HCT116 (cell line): ENCODE data around the gene F2RL3. TPM values are rescaled to one million over a fixed set of nuclear protein-coding genes. Genes with fewer than 3 reads are reported as not detected.

Experiments used
- ATAC-seq: fragments of 200-7000 bp; cut with Tn5 transposase; 2 replicates; pipeline ENCODE4 v1.9.1; 2020; ENCODE audit warnings: mild to moderate bottlenecking, moderate library complexity
- BruUV-seq: library from RNA; stranded (reverse); fragments of 400-500 nt; replicated peaks from 2 replicates; lab custom pipeline; 2021; lab: Mats Ljungman, UMichigan
- CTCF ChIA-PET: fragments of 300-600 bp; sonication (Branson Sonifier 250); formaldehyde crosslinking; loops from one replicate; lab custom pipeline; 2021; ENCODE audit warnings: antibody characterized with exemption; lab: Charles Lee
- POLR2A ChIA-PET: fragments of 300-600, 350-600 bp; sonication (Branson Sonifier 250); formaldehyde crosslinking; loops from one replicate; lab custom pipeline; 2021; ENCODE audit warnings: antibody characterized with exemption; lab: Charles Lee
- RAD21 ChIA-PET, 2 experiments: fragments of 300-600 bp; sonication (Branson Sonifier 250); formaldehyde crosslinking; loops; one replicate each; lab custom pipeline; 2023; ENCODE audit warnings: low total read pairs in 2 of 2; ENCODE audit not compliant: uncharacterized antibody in 2 of 2, unreplicated experiment in 2 of 2, low non-redundant PET in 1 of 2; lab: Charles Lee
- DNase-seq: peaks from one replicate; pipeline ENCODE4 v3.0.0-alpha.2; 2010; ENCODE audit warnings: low read depth, low spot score
- H2AFZ ChIP-seq: fragments of 200-600 bp; shearing (Covaris generic), sonication (generic); 2 replicates; pipeline ENCODE4 v1.6.1; 2017; ENCODE audit warnings: low read depth, mixed run types, mixed read lengths, antibody characterized with exemption, low read length; ENCODE audit not compliant: poor library complexity, severe bottlenecking
- H3K27ac ChIP-seq: 2 replicates; pipeline ENCODE4 v1.5.1; 2012; ENCODE audit warnings: low read depth, low read length
- H3K27me3 ChIP-seq: fragments of 200-600 bp; sonication (generic); 2 replicates; pipeline ENCODE4 v1.6.1; 2016; ENCODE audit warnings: mixed run types, low read length, mixed read lengths; ENCODE audit not compliant: insufficient read depth
- H3K36me3 ChIP-seq, 2 experiments: fragments of 200-500 bp in 1 of 2; fragments of 200-600 bp in 1 of 2; sonication (Bioruptor generic) in 1 of 2; sonication (generic) in 1 of 2; 2 replicates each; pipeline versions ENCODE4 v1.5.1 to v1.6.1; 2014 to 2016; ENCODE audit warnings: low read length in 2 of 2, inconsistent platforms in 1 of 2, mixed read lengths in 1 of 2, mixed run types in 1 of 2; ENCODE audit not compliant: insufficient read depth in 2 of 2, control insufficient read depth in 1 of 2
- H3K4me1 ChIP-seq, 2 experiments: fragments of 200-600 bp in 1 of 2; sonication (generic) in 1 of 2; 2 replicates each; pipeline versions ENCODE4 v1.5.1 to v1.6.1; 2012 to 2017; ENCODE audit warnings: low read length in 2 of 2, inconsistent platforms in 1 of 2, mild to moderate bottlenecking in 1 of 2, mixed read lengths in 1 of 2, mixed run types in 1 of 2, moderate library complexity in 1 of 2; ENCODE audit not compliant: insufficient read depth in 2 of 2, control insufficient read depth in 1 of 2
- H3K4me2 ChIP-seq: fragments of 200-600 bp; sonication (generic); 2 replicates; pipeline ENCODE4 v1.6.1; 2017; ENCODE audit warnings: mixed run types, low read length, mixed read lengths
- H3K4me3 ChIP-seq, 2 experiments: fragments of 200-600 bp in 1 of 2; sonication (generic) in 1 of 2; replicated peaks in 1 of 2; 2 replicates each; pipeline ENCODE4 v1.5.1; 2011 to 2016; ENCODE audit warnings: low read length in 2 of 2, control low read depth in 1 of 2, low read depth in 1 of 2, mild to moderate bottlenecking in 1 of 2, mixed read lengths in 1 of 2, mixed run types in 1 of 2
- H3K79me2 ChIP-seq: fragments of 200-600 bp; sonication (generic); 2 replicates; pipeline ENCODE4 v1.6.1; 2017; ENCODE audit warnings: mild to moderate bottlenecking, mixed run types, low read length, moderate library complexity, mixed read lengths; ENCODE audit not compliant: insufficient read depth
- H3K9ac ChIP-seq: fragments of 200-600 bp; sonication (generic); 2 replicates; pipeline ENCODE4 v1.6.1; 2016; ENCODE audit warnings: low read length, mixed read lengths
- H3K9me2 ChIP-seq: fragments of 200-600 bp; sonication (generic), shearing (Covaris generic); 2 replicates; pipeline ENCODE4 v1.6.1; 2017; ENCODE audit warnings: mixed run types, mild to moderate bottlenecking, moderate library complexity; ENCODE audit not compliant: insufficient read depth
- H3K9me3 ChIP-seq, 2 experiments: fragments of 200-500 bp in 1 of 2; fragments of 200-600 bp in 1 of 2; sonication (Bioruptor generic) in 1 of 2; sonication (generic) in 1 of 2; 2 replicates each; pipeline ENCODE4 v1.6.1; 2014 to 2017; ENCODE audit warnings: low read length in 2 of 2, mixed read lengths in 2 of 2, inconsistent platforms in 1 of 2, low read depth in 1 of 2, mild to moderate bottlenecking in 1 of 2, mixed run types in 1 of 2, moderate library complexity in 1 of 2; ENCODE audit not compliant: control insufficient read depth in 1 of 2, insufficient read depth in 1 of 2
- H4K20me1 ChIP-seq: fragments of 200-600 bp; sonication (generic), shearing (Covaris generic); 2 replicates; pipeline ENCODE4 v1.6.1; 2017; ENCODE audit warnings: mixed run types, mild to moderate bottlenecking, moderate library complexity; ENCODE audit not compliant: insufficient read depth
- ATF3 ChIP-seq: IDR thresholded peaks from 2 replicates; pipeline ENCODE4 v1.6.1; 2012
- CEBPB ChIP-seq: IDR thresholded peaks from 2 replicates; pipeline ENCODE4 v1.6.1; 2012; ENCODE audit warnings: low read depth
- CTCF ChIP-seq, 3 experiments: fragments of 200-600 bp in 1 of 3; sonication (generic) in 1 of 3; IDR thresholded peaks in 2 of 3; conservative IDR thresholded peaks in 1 of 3; 2 replicates each; pipeline ENCODE4 v1.5.1; 2012 to 2017; ENCODE audit warnings: low read depth in 2 of 3, low read length in 2 of 3, antibody characterized with exemption in 1 of 3, borderline replicate concordance in 1 of 3, control low read depth in 1 of 3, mild to moderate bottlenecking in 1 of 3, mixed read lengths in 1 of 3, mixed run types in 1 of 3, moderate library complexity in 1 of 3; ENCODE audit not compliant: insufficient read depth in 1 of 3
- EGR1 ChIP-seq: IDR thresholded peaks from 2 replicates; pipeline ENCODE4 v1.6.1; 2012; ENCODE audit warnings: low read depth
- ELF1 ChIP-seq: IDR thresholded peaks from 2 replicates; pipeline ENCODE4 v1.6.1; 2012; ENCODE audit warnings: low read depth, borderline replicate concordance
- EZH2 ChIP-seq: fragments of 200-600 bp; sonication (generic); IDR thresholded peaks from 2 replicates; pipeline ENCODE4 v1.6.1; 2017; ENCODE audit warnings: antibody characterized with exemption, mixed run types
- EZH2phosphoT487 ChIP-seq: fragments of 200-600 bp; IDR thresholded peaks from 2 replicates; pipeline ENCODE4 v1.6.1; 2018; ENCODE audit warnings: antibody characterized with exemption, borderline replicate concordance
- FOSL1 ChIP-seq: IDR thresholded peaks from 2 replicates; pipeline ENCODE4 v1.6.1; 2012; ENCODE audit warnings: low read depth
- JUND ChIP-seq: IDR thresholded peaks from 2 replicates; pipeline ENCODE4 v1.6.1; 2012
- MAX ChIP-seq: IDR thresholded peaks from 2 replicates; pipeline ENCODE4 v1.6.1; 2012
- POLR2AphosphoS5 ChIP-seq: IDR thresholded peaks from 2 replicates; pipeline ENCODE4 v1.6.1; 2011; ENCODE audit warnings: mild to moderate bottlenecking, low read depth, low read length, moderate library complexity
- RAD21 ChIP-seq: IDR thresholded peaks from 2 replicates; pipeline ENCODE4 v1.6.1; 2012; ENCODE audit warnings: low read depth, mild to moderate bottlenecking
- REST ChIP-seq: IDR thresholded peaks from 2 replicates; pipeline ENCODE4 v1.6.1; 2012; ENCODE audit warnings: low read depth
- SIN3A ChIP-seq: IDR thresholded peaks from 2 replicates; pipeline ENCODE4 v1.6.1; 2012; ENCODE audit warnings: low read depth
- SP1 ChIP-seq: IDR thresholded peaks from 2 replicates; pipeline ENCODE4 v1.6.1; 2012; ENCODE audit warnings: low read depth
- SRF ChIP-seq: IDR thresholded peaks from 2 replicates; pipeline ENCODE4 v1.6.1; 2012; ENCODE audit warnings: low read depth
- TCF7L2 ChIP-seq: IDR thresholded peaks from 2 replicates; pipeline ENCODE4 v1.7.0; 2011; ENCODE audit warnings: borderline replicate concordance, inconsistent platforms; ENCODE audit not compliant: insufficient read depth, insufficient read length; ENCODE audit errors: extremely low read depth
- ZBTB33 ChIP-seq: IDR thresholded peaks from 2 replicates; pipeline ENCODE4 v1.6.1; 2011; ENCODE audit warnings: mild to moderate bottlenecking, low read length, moderate library complexity; ENCODE audit not compliant: insufficient replicate concordance; ENCODE audit errors: extremely low read depth
- ZFX ChIP-seq: fragments of 450-650 bp; IDR thresholded peaks from 2 replicates; pipeline ENCODE4 v1.6.1; 2017
- ZNF274 ChIP-seq: fragments of 200-500 bp; sonication (Bioruptor generic); IDR thresholded peaks from 2 replicates; pipeline ENCODE4 v1.6.1; 2014; ENCODE audit warnings: mild to moderate bottlenecking, low read depth, low read length, inconsistent platforms
- intact Hi-C: fragments of 100-400 bp; cut with micrococcal nuclease; formaldehyde crosslinking; loops from 2 replicates; pipeline ENCODE4 v1.10.0; 2022
- total RNA-seq: library from RNA; stranded (reverse); gene quantifications from one replicate; pipeline ENCODE4 v1.2.1, GENCODE V29; 2021; ENCODE audit not compliant: unreplicated experiment

The F2RL3 gene
- total RNA-seq, 1 experiment from 2014 or later, result 0.10 TPM

GRCh38 chr19:16917401-16917800 is 28.6 kb downstream of the F2RL3 start:
- intact Hi-C loops, result no loop called here
- no peak overlapping the region for H3K4me2 ChIP-seq
- DNase-seq, result no peak
- no peak overlapping the region for H3K9ac ChIP-seq
- no peak overlapping the region for H3K4me3 ChIP-seq
- RAD21 ChIA-PET, result no interaction called here
- H3K9me2 ChIP-seq, result no peaks in the 10 kb centered on the region
- no peaks in the 10 kb centered on the region for H3K36me3 ChIP-seq
- peaks cover 9 to 15% of the 10 kb centered on the region in 2 experiments; a peak in 2 of 4 replicates for H3K9me3 ChIP-seq
- POLR2A ChIA-PET, result no interaction called here
- H3K4me1 ChIP-seq, result peaks cover 7 to 14% of the 10 kb centered on the region in 2 experiments
- no peak overlapping the region for H2AFZ ChIP-seq
- CTCF ChIA-PET, result no interaction called here
- no peak for TF ChIP-seq JUND
- TF ChIP-seq CEBPB, result no peak
- TF ChIP-seq CTCF (IDR thresholded peaks at IDR 0.05 in 2 of 3, conservative IDR thresholded peaks at IDR 0.05 in 1 of 3; ENCODE audit: borderline replicate concordance in 1 of 3, insufficient read depth in 1 of 3, low read depth in 2 of 3, low read length in 2 of 3), result no peak
- no peak for TF ChIP-seq RAD21
- TF ChIP-seq ZBTB33, result no peak
- no peak for TF ChIP-seq SP1
- no peak for TF ChIP-seq EZH2phosphoT487
- TF ChIP-seq ATF3, result no peak
- no peak for TF ChIP-seq FOSL1
- TF ChIP-seq REST, result no peak
- no peak for TF ChIP-seq ELF1
- TF ChIP-seq SIN3A, result no peak
- TF ChIP-seq EZH2, result no peak
- TF ChIP-seq ZNF274, result no peak
- TF ChIP-seq TCF7L2, result no peak
- no peak for TF ChIP-seq POLR2AphosphoS5
- no peak for TF ChIP-seq SRF
- no peak for TF ChIP-seq EGR1
- TF ChIP-seq MAX, result no peak
- TF ChIP-seq ZFX, result no peak
- ATAC-seq, result no peak
- H3K27ac ChIP-seq, result no peak overlapping the region
- H3K27me3 ChIP-seq, result no peaks in the 10 kb centered on the region
- H4K20me1 ChIP-seq, result no peaks in the 10 kb centered on the region
- no TSS peak for BruUV-seq
- H3K79me2 ChIP-seq, result no peaks in the 10 kb centered on the region
